Activated CD8-positive, alpha-beta T cell treated with anti-CD3 and anti-CD28 coated beads, Interleukin-2, amount 10 ng/mL, durations not matched to agents 7 days and 5 days (primary cell): ENCODE results near the gene DSCAM. TPM values are rescaled to one million over a fixed set of nuclear protein-coding genes. Genes with fewer than 3 reads are reported as not detected.

ENCODE experiments used
- ATAC-seq: fragments of 150-1000 bp; cut with Tn5 transposase; one replicate; pipeline ENCODE4 v1.10.0; 2021; ENCODE audit warnings: moderate library complexity
- CTCF ChIA-PET: fragments of 350-600 bp; sonication (Branson Sonifier 250); formaldehyde crosslinking; loops from one replicate; lab custom pipeline; 2021; ENCODE audit warnings: antibody characterized with exemption; lab: Charles Lee
- POLR2A ChIA-PET: fragments of 350-600 bp; sonication (Branson Sonifier 250); formaldehyde crosslinking; loops from one replicate; lab custom pipeline; 2021; ENCODE audit warnings: antibody characterized with exemption; lab: Charles Lee
- DNase-seq: peaks from one replicate; pipeline ENCODE4 v3.0.0-alpha.2; 2020
- H3K27ac Mint-ChIP-seq: one replicate; pipeline ENCODE4 v1.8.0; 2021; ENCODE audit warnings: mild to moderate bottlenecking, mixed read lengths
- H3K27me3 Mint-ChIP-seq: one replicate; pipeline ENCODE4 v1.8.0; 2021; ENCODE audit warnings: low read depth, mixed read lengths
- H3K36me3 Mint-ChIP-seq: one replicate; pipeline ENCODE4 v1.8.0; 2021; ENCODE audit warnings: low read depth, mixed read lengths
- H3K4me1 Mint-ChIP-seq: one replicate; pipeline ENCODE4 v1.8.0; 2021; ENCODE audit warnings: low read depth, mixed read lengths
- H3K4me3 Mint-ChIP-seq: one replicate; pipeline ENCODE4 v1.8.0; 2021; ENCODE audit warnings: mild to moderate bottlenecking, mixed read lengths
- H3K9me3 Mint-ChIP-seq: one replicate; pipeline ENCODE4 v1.8.0; 2022; ENCODE audit warnings: mixed read lengths; ENCODE audit not compliant: insufficient read depth
- total RNA-seq, 2 experiments: library from RNA; stranded (reverse); gene quantifications; one replicate each; pipeline ENCODE4 v1.2.3, GENCODE V29; 2021

DSCAM gene
- total RNA-seq, 2 experiments from 2014 or later = not detected

- DNase-seq (no peak), ATAC-seq (no peak)
- CTCF ChIA-PET = interaction anchor here (1.2 kb wide), 1 partner anchor 8 kb away, joined by 3 read pairs; no protein-coding TSS in a partner anchor
- Mint-ChIP-seq H3K36me3 (no peaks in the 10 kb centered on the region), H3K4me3 (no peak overlapping the region), H3K27ac (no peak overlapping the region), H3K27me3 (no peaks in the 10 kb centered on the region), H3K4me1 (no peaks in the 10 kb centered on the region), H3K9me3 (no peaks in the 10 kb centered on the region)
- POLR2A ChIA-PET = no interaction called here
Observed at GRCh38 chr21:40134731-40135492, 712.0 kb downstream of the DSCAM start.

GRCh38 chr21:40130476-40130875, 716.5 kb downstream of the DSCAM start:
- H3K27ac Mint-ChIP-seq = no peak overlapping the region
- H3K9me3 Mint-ChIP-seq = peaks cover 5% of the 10 kb centered on the region
- no peaks in the 10 kb centered on the region for H3K4me1 Mint-ChIP-seq
- no peak overlapping the region for H3K4me3 Mint-ChIP-seq
- no peaks in the 10 kb centered on the region for H3K36me3 Mint-ChIP-seq
- CTCF ChIA-PET = no interaction called here
- no peaks in the 10 kb centered on the region for H3K27me3 Mint-ChIP-seq
- DNase-seq (no peak), ATAC-seq (no peak)
- POLR2A ChIA-PET = no interaction called here

- no peak overlapping the region for H3K27ac Mint-ChIP-seq
- ChIA-PET CTCF (no interaction called here), POLR2A (no interaction called here)
- peaks cover 5% of the 10 kb centered on the region for H3K9me3 Mint-ChIP-seq
- ATAC-seq = no peak
- no peak for DNase-seq
- H3K27me3 Mint-ChIP-seq = no peaks in the 10 kb centered on the region
- H3K36me3 Mint-ChIP-seq = no peaks in the 10 kb centered on the region
- H3K4me1 Mint-ChIP-seq = no peaks in the 10 kb centered on the region
- no peak overlapping the region for H3K4me3 Mint-ChIP-seq
Observed at GRCh38 chr21:40129809-40130208, 717.1 kb downstream of the DSCAM start.

GRCh38 chr21:40128891-40129290, 718.1 kb downstream of the DSCAM start:
- Mint-ChIP-seq H3K4me3 (no peak overlapping the region), H3K9me3 (peaks cover 5% of the 10 kb centered on the region), H3K27me3 (no peaks in the 10 kb centered on the region), H3K36me3 (no peaks in the 10 kb centered on the region), H3K27ac (no peak overlapping the region), H3K4me1 (no peaks in the 10 kb centered on the region)
- POLR2A ChIA-PET = no interaction called here
- CTCF ChIA-PET = no interaction called here
- DNase-seq (no peak), ATAC-seq (no peak)

GRCh38 chr21:40120940-40121575, 725.9 kb downstream of the DSCAM start:
- Mint-ChIP-seq H3K4me1 (no peaks in the 10 kb centered on the region), H3K4me3 (no peak overlapping the region), H3K9me3 (no peaks in the 10 kb centered on the region), H3K27me3 (no peaks in the 10 kb centered on the region), H3K27ac (no peak overlapping the region), H3K36me3 (no peaks in the 10 kb centered on the region)
- ChIA-PET POLR2A (no interaction called here), CTCF (interaction anchor here (0.6 to 1.6 kb wide), 5 partner anchors 23 to 704 kb away, joined by 3 to 6 read pairs (median 3); partner anchors contain the start of gene PCP4)
- no peak for DNase-seq
- no peak for ATAC-seq

GRCh38 chr21:40118527-40118926, 728.4 kb downstream of the DSCAM start:
- Mint-ChIP-seq H3K4me3 (no peak overlapping the region), H3K4me1 (no peaks in the 10 kb centered on the region), H3K27ac (no peak overlapping the region), H3K9me3 (no peaks in the 10 kb centered on the region), H3K36me3 (no peaks in the 10 kb centered on the region), H3K27me3 (no peaks in the 10 kb centered on the region)
- ChIA-PET CTCF (no interaction called here), POLR2A (no interaction called here)
- no peak for ATAC-seq
- DNase-seq = no peak

- H3K4me3 Mint-ChIP-seq = no peak overlapping the region
- no peak overlapping the region for H3K27ac Mint-ChIP-seq
- CTCF ChIA-PET = no interaction called here
- H3K4me1 Mint-ChIP-seq = no peaks in the 10 kb centered on the region
- H3K9me3 Mint-ChIP-seq = no peaks in the 10 kb centered on the region
- H3K36me3 Mint-ChIP-seq = no peaks in the 10 kb centered on the region
- ATAC-seq (no peak), DNase-seq (no peak)
- H3K27me3 Mint-ChIP-seq = no peaks in the 10 kb centered on the region
- POLR2A ChIA-PET = no interaction called here
Observed at GRCh38 chr21:40117236-40117635, 729.7 kb downstream of the DSCAM start.

GRCh38 chr21:40115775-40116174, 731.2 kb downstream of the DSCAM start:
- H3K27me3 Mint-ChIP-seq = no peaks in the 10 kb centered on the region
- no peaks in the 10 kb centered on the region for H3K9me3 Mint-ChIP-seq
- ChIA-PET CTCF (no interaction called here), POLR2A (no interaction called here)
- H3K27ac Mint-ChIP-seq = no peak overlapping the region
- no peaks in the 10 kb centered on the region for H3K36me3 Mint-ChIP-seq
- DNase-seq (no peak), ATAC-seq (no peak)
- H3K4me1 Mint-ChIP-seq = no peaks in the 10 kb centered on the region
- H3K4me3 Mint-ChIP-seq = no peak overlapping the region

GRCh38 chr21:40102682-40103081, 744.3 kb downstream of the DSCAM start:
- no peak overlapping the region for H3K4me3 Mint-ChIP-seq
- H3K36me3 Mint-ChIP-seq = no peaks in the 10 kb centered on the region
- H3K27me3 Mint-ChIP-seq = no peaks in the 10 kb centered on the region
- DNase-seq = no peak
- ChIA-PET POLR2A (no interaction called here), CTCF (no interaction called here)
- no peak for ATAC-seq
- H3K4me1 Mint-ChIP-seq = no peaks in the 10 kb centered on the region
- H3K9me3 Mint-ChIP-seq = peaks cover 11% of the 10 kb centered on the region
- no peak overlapping the region for H3K27ac Mint-ChIP-seq

- Mint-ChIP-seq H3K9me3 (peaks cover 6% of the 10 kb centered on the region), H3K4me1 (no peaks in the 10 kb centered on the region), H3K36me3 (no peaks in the 10 kb centered on the region), H3K4me3 (no peak overlapping the region), H3K27me3 (no peaks in the 10 kb centered on the region), H3K27ac (no peak overlapping the region)
- DNase-seq = no peak
- CTCF ChIA-PET = no interaction called here
- POLR2A ChIA-PET = no interaction called here
- no peak for ATAC-seq
Observed at GRCh38 chr21:40099809-40100208, 747.1 kb downstream of the DSCAM start.

- CTCF ChIA-PET = no interaction called here
- H3K9me3 Mint-ChIP-seq = peaks cover 6% of the 10 kb centered on the region
- H3K27me3 Mint-ChIP-seq = no peaks in the 10 kb centered on the region
- H3K27ac Mint-ChIP-seq = no peak overlapping the region
- H3K4me3 Mint-ChIP-seq = no peak overlapping the region
- ATAC-seq (no peak), DNase-seq (no peak)
- no peaks in the 10 kb centered on the region for H3K4me1 Mint-ChIP-seq
- POLR2A ChIA-PET = no interaction called here
- no peaks in the 10 kb centered on the region for H3K36me3 Mint-ChIP-seq
Observed at GRCh38 chr21:40095477-40095876, 751.5 kb downstream of the DSCAM start.

- Mint-ChIP-seq H3K27me3 (no peaks in the 10 kb centered on the region), H3K9me3 (no peaks in the 10 kb centered on the region), H3K4me3 (no peak overlapping the region), H3K4me1 (no peaks in the 10 kb centered on the region), H3K27ac (no peak overlapping the region), H3K36me3 (no peaks in the 10 kb centered on the region)
- ATAC-seq = no peak
- POLR2A ChIA-PET = no interaction called here
- CTCF ChIA-PET = no interaction called here
- no peak for DNase-seq
Observed at GRCh38 chr21:40080385-40080784, 766.6 kb downstream of the DSCAM start.
